SK-N-SH (cell line): Measurements from ENCODE around the gene ST6GALNAC6. TPM values are rescaled to one million over a fixed set of nuclear protein-coding genes. Genes with fewer than 3 reads are reported as not detected.

Source experiments
- CTCF ChIA-PET: fragments of 300-600, 350-600 bp; formaldehyde crosslinking; extraction: SDS; loops from one replicate; lab custom pipeline; 2021; lab: Yijun Ruan, JAX
- POLR2A ChIA-PET: fragments of 350-600 bp; sonication (Branson Sonifier 250); formaldehyde crosslinking; extraction: SDS; loops from one replicate; lab custom pipeline; 2020; ENCODE audit warnings: antibody characterized with exemption, inconsistent platforms; lab: Yijun Ruan, JAX
- DNase-seq: peaks from one replicate; pipeline ENCODE4 v3.0.0; 2012
- H2AFZ ChIP-seq: fragments of 200-600 bp; sonication (generic); 2 replicates; pipeline ENCODE4 v1.8.1; 2016; ENCODE audit warnings: antibody characterized with exemption, mild to moderate bottlenecking, low read depth
- H3F3A ChIP-seq: fragments of 200-600 bp; sonication (generic); replicated peaks from 2 replicates; pipeline ENCODE3; 2016; ENCODE audit warnings: antibody characterized with exemption, mild to moderate bottlenecking; ENCODE audit not compliant: insufficient read depth
- H3K27ac ChIP-seq, 2 experiments: fragments of 200-500 bp in 1 of 2; fragments of 200-600 bp in 1 of 2; sonication (Bioruptor generic) in 1 of 2; sonication (generic), shearing (Covaris generic) in 1 of 2; 2 replicates each; pipeline versions ENCODE4 v1.5.1 to v1.6.1; 2014 to 2016; ENCODE audit warnings: low read depth in 2 of 2, inconsistent platforms in 1 of 2, low read length in 1 of 2, mild to moderate bottlenecking in 1 of 2, mixed read lengths in 1 of 2
- H3K27me3 ChIP-seq: fragments of 200-600 bp; sonication (generic), shearing (Covaris generic); 2 replicates; pipeline ENCODE4 v1.6.1; 2016; ENCODE audit warnings: mixed run types; ENCODE audit not compliant: insufficient read depth
- H3K36me3 ChIP-seq, 2 experiments: fragments of 200-500 bp in 1 of 2; fragments of 200-600 bp in 1 of 2; sonication (Bioruptor generic) in 1 of 2; sonication (generic) in 1 of 2; replicated peaks in 1 of 2; 2 replicates each; pipeline versions ENCODE3 to v1.5.1; 2014 to 2016; ENCODE audit warnings: low read length in 1 of 2, mild to moderate bottlenecking in 1 of 2; ENCODE audit not compliant: insufficient read depth in 2 of 2, control insufficient read depth in 1 of 2
- H3K4me1 ChIP-seq, 2 experiments: fragments of 200-500 bp in 1 of 2; fragments of 200-600 bp in 1 of 2; sonication (Bioruptor generic) in 1 of 2; sonication (generic), shearing (Covaris generic) in 1 of 2; 2 replicates each; pipeline versions ENCODE4 v1.5.1 to v1.6.1; 2014 to 2016; ENCODE audit warnings: low read depth in 1 of 2, low read length in 1 of 2, mixed run types in 1 of 2; ENCODE audit not compliant: insufficient read depth in 2 of 2, control insufficient read depth in 1 of 2
- H3K4me2 ChIP-seq: fragments of 200-600 bp; sonication (generic), shearing (Covaris generic); 2 replicates; pipeline ENCODE4 v1.6.1; 2017; ENCODE audit warnings: mixed run types
- H3K4me3 ChIP-seq, 2 experiments: fragments of 200-500 bp in 1 of 2; fragments of 200-600 bp in 1 of 2; sonication (Bioruptor generic) in 1 of 2; sonication (generic), shearing (Covaris generic) in 1 of 2; 2 replicates each; pipeline versions ENCODE4 v1.5.1 to v1.8.1; 2014 to 2016; ENCODE audit warnings: low read depth in 2 of 2, inconsistent platforms in 1 of 2, low read length in 1 of 2, mild to moderate bottlenecking in 1 of 2, mixed read lengths in 1 of 2, moderate library complexity in 1 of 2
- H3K79me2 ChIP-seq: fragments of 200-600 bp; sonication (generic); 2 replicates; pipeline ENCODE4 v1.8.1; 2017; ENCODE audit warnings: mild to moderate bottlenecking; ENCODE audit not compliant: insufficient read depth
- H3K9ac ChIP-seq: fragments of 200-600 bp; sonication (generic); 2 replicates; pipeline ENCODE4 v1.6.1; 2017; ENCODE audit warnings: mixed run types
- H3K9me2 ChIP-seq: fragments of 200-600 bp; sonication (generic); 2 replicates; pipeline ENCODE4 v1.6.1; 2017; ENCODE audit warnings: mixed run types
- H3K9me3 ChIP-seq: fragments of 200-600 bp; sonication (generic); 2 replicates; pipeline ENCODE4 v1.6.1; 2017; ENCODE audit warnings: mixed run types, mild to moderate bottlenecking, moderate library complexity
- H4K20me1 ChIP-seq: fragments of 200-600 bp; sonication (generic); 2 replicates; pipeline ENCODE4 v1.6.1; 2017; ENCODE audit warnings: mild to moderate bottlenecking, mixed run types; ENCODE audit not compliant: insufficient read depth
- CHD2 ChIP-seq: fragments of 150-350 bp; IDR thresholded peaks from 2 replicates; pipeline ENCODE4 v1.6.1; 2018; ENCODE audit warnings: low read length; ENCODE audit not compliant: partially characterized antibody
- EZH2phosphoT487 ChIP-seq: fragments of 200-600 bp; sonication (generic); IDR thresholded peaks from 2 replicates; pipeline ENCODE4 v1.6.1; 2017; ENCODE audit warnings: low read depth, mixed run types, mild to moderate bottlenecking, antibody characterized with exemption, moderate library complexity, borderline replicate concordance
- FOXM1 ChIP-seq: IDR thresholded peaks from 2 replicates; pipeline ENCODE4 v1.4.0; 2012; ENCODE audit warnings: low read depth, mild to moderate bottlenecking
- GABPA ChIP-seq: IDR thresholded peaks from 2 replicates; pipeline ENCODE4 v1.4.0; 2012; ENCODE audit warnings: low read depth, mild to moderate bottlenecking
- MAX ChIP-seq: IDR thresholded peaks from 2 replicates; pipeline ENCODE4 v1.4.0; 2012; ENCODE audit warnings: low read depth
- MEF2A ChIP-seq: IDR thresholded peaks from 2 replicates; pipeline ENCODE4 v1.4.0; 2012; ENCODE audit warnings: low read depth, borderline replicate concordance
- NFIC ChIP-seq: IDR thresholded peaks from 2 replicates; pipeline ENCODE4 v1.4.0; 2012; ENCODE audit warnings: borderline replicate concordance
- RCOR1 ChIP-seq: fragments of 150-350 bp; IDR thresholded peaks from 2 replicates; pipeline ENCODE4 v1.6.1; 2017; ENCODE audit warnings: antibody characterized with exemption, low read length
- REST ChIP-seq: IDR thresholded peaks from 2 replicates; pipeline ENCODE4 v1.6.1; 2012; ENCODE audit warnings: mild to moderate bottlenecking, low read depth, low read length, moderate library complexity
- RFX5 ChIP-seq: IDR thresholded peaks from 2 replicates; pipeline ENCODE4 v1.6.1; 2012; ENCODE audit warnings: mild to moderate bottlenecking, improper control_type of control experiment, low read length
- RXRA ChIP-seq: IDR thresholded peaks from 2 replicates; pipeline ENCODE4 v1.4.0; 2012; ENCODE audit warnings: low read depth, mild to moderate bottlenecking, borderline replicate concordance
- TAF1 ChIP-seq: IDR thresholded peaks from 2 replicates; pipeline ENCODE4 v1.6.1; 2012; ENCODE audit warnings: low read depth, mild to moderate bottlenecking, low read length, moderate library complexity, borderline replicate concordance
- TEAD4 ChIP-seq: IDR thresholded peaks from 2 replicates; pipeline ENCODE4 v1.4.0; 2012; ENCODE audit warnings: mild to moderate bottlenecking, borderline replicate concordance; ENCODE audit not compliant: insufficient read depth
- USF1 ChIP-seq: IDR thresholded peaks from 2 replicates; pipeline ENCODE4 v1.4.0; 2012; ENCODE audit warnings: low read depth, borderline replicate concordance
- USF2 ChIP-seq: fragments of 150-350 bp; IDR thresholded peaks from 2 replicates; pipeline ENCODE4 v1.6.1; 2017; ENCODE audit warnings: antibody characterized with exemption, low read length, low read depth, borderline replicate concordance
- ZBTB33 ChIP-seq: IDR thresholded peaks from 2 replicates; pipeline ENCODE4 v1.4.0; 2012; ENCODE audit warnings: low read depth, borderline replicate concordance
- WGBS: methylation state at CpG from one replicate; pipeline ENCODE4 v1.1.6; 2017; ENCODE audit warnings: low lambda C conversion rate; 5-methylcytosine and 5-hydroxymethylcytosine counted together
- polyA plus RNA-seq, 3 experiments: library from polyadenylated mRNA; depleted of rRNA; stranded (reverse); fragments of >200 nt; gene quantifications; 2 replicates each; pipeline ENCODE4 v1.2.3, GENCODE V29; 2012

The ST6GALNAC6 gene
- polyA plus RNA-seq, 1 of the 3 experiments (the other 2 are of a cell fraction): 34.8 TPM

DNA sequence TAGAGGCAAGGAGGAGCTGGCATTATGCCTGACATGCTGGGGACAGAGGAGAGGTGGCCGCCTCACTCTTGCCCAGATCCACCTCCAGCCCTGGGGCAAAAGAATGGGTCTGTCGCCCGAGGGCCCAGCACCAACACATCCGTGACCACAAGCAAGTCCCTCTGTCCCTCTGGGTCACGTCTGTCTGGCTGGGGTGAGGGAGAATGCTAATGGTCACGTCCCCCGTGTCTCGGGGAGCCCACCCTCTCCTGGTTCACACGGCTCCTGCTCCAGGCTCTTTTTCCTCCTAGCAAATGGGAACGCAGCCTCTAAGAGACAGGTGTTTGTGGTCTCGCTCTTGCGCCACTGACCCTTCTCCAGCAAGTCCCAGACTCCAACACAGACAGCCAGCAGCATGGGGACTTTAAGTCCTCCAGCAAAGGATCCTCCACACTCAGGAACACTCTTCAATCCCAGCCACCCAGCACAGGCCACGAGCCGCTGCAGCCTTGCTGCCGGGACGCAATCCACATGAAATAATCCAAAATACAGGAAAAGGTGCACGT is 49.0 kb downstream of the ST6GALNAC6 start:
- 89% methylated on average over 12 of the region's 17 CpGs for WGBS
- H3K9ac ChIP-seq: no peak overlapping the region
- H3K9me3 ChIP-seq: peaks cover 7% of the 10 kb centered on the region; the same call in 1 of the 2 replicates
- peaks cover 81% of the 10 kb centered on the region for H3K79me2 ChIP-seq
- no peaks in the 10 kb centered on the region for H4K20me1 ChIP-seq
- CTCF ChIA-PET: no interaction called here
- POLR2A ChIA-PET: interaction anchor here (0.6 kb wide), 1 partner anchor 25 kb away, joined by 3 read pairs; no protein-coding TSS in a partner anchor
- no peak for DNase-seq
- no peaks in the 10 kb centered on the region for H3K27me3 ChIP-seq
- peaks cover 10 to 28% of the 10 kb centered on the region in 2 experiments; a peak in 2 of 4 replicates for H3K4me1 ChIP-seq
- H2AFZ ChIP-seq: no peak overlapping the region
- H3K4me3 ChIP-seq: no peak overlapping the region
- H3K4me2 ChIP-seq: no peak overlapping the region
- peaks cover 0 to 17% of the 10 kb centered on the region in 2 experiments for H3K36me3 ChIP-seq
- H3K27ac ChIP-seq: no peak overlapping the region
- H3F3A ChIP-seq: no peaks in the 10 kb centered on the region
- H3K9me2 ChIP-seq: no peaks in the 10 kb centered on the region
- TF ChIP-seq USF1 (no peak), EZH2phosphoT487 (no peak), CHD2 (no peak), RCOR1 (no peak), MAX (no peak), GABPA (no peak), REST (no peak), RFX5 (no peak), ZBTB33 (no peak), TAF1 (no peak), USF2 (no peak), NFIC (no peak), MEF2A (no peak), RXRA (no peak), TEAD4 (no peak), FOXM1 (no peak)
- TF ChIP-seq, all 33 proteins: peak for 0
